Stromal cell of bone marrow (primary cell): ENCODE data around the gene SEMA3A.
A peak's percentile ranks its signal among the peaks of the same experiment; 100 is the strongest.

ENCODE experiments used
- DNase-seq: peaks from one replicate; pipeline ENCODE4 v3.0.0-alpha.2; 2012; ENCODE audit warnings: low read depth

Gene SEMA3A

GRCh38 chr7:84013616-84014240 is 180.9 kb downstream of the SEMA3A start:
- DNase-seq: no peak

- no peak for DNase-seq
These were observed 184.8 kb downstream of the SEMA3A start for GRCh38 chr7:84009782-84010181.

GRCh38 chr7:84009051-84009450 is 185.5 kb downstream of the SEMA3A start:
- peak; percentile 26 for DNase-seq

- DNase-seq: no peak
These were observed 191.4 kb downstream of the SEMA3A start for GRCh38 chr7:84003191-84003590.

GRCh38 chr7:84002348-84002747 is 192.2 kb downstream of the SEMA3A start:
- no peak for DNase-seq

- DNase-seq: no peak
These were observed 197.7 kb downstream of the SEMA3A start for GRCh38 chr7:83996879-83997278.

- DNase-seq: no peak
These were observed 206.8 kb downstream of the SEMA3A start for GRCh38 chr7:83987764-83988163.

- no peak for DNase-seq
These were observed 208.8 kb downstream of the SEMA3A start for GRCh38 chr7:83985821-83986220.

GRCh38 chr7:83984591-83984990 is 210.0 kb downstream of the SEMA3A start:
- DNase-seq: no peak

GRCh38 chr7:83984076-83984475 is 210.5 kb downstream of the SEMA3A start:
- DNase-seq: no peak

- DNase-seq: no peak
These were observed 211.0 kb downstream of the SEMA3A start for GRCh38 chr7:83983606-83984005.

GRCh38 chr7:83976302-83976701 is 218.3 kb downstream of the SEMA3A start:
- peak; percentile 11 for DNase-seq

GRCh38 chr7:83970081-83970480 is 224.5 kb downstream of the SEMA3A start:
- no peak for DNase-seq

- DNase-seq: no peak
These were observed 230.3 kb downstream of the SEMA3A start for GRCh38 chr7:83964318-83964717.

GRCh38 chr7:83957333-83957732 is 237.3 kb downstream of the SEMA3A start:
- DNase-seq: no peak

- no peak for DNase-seq
These were observed 238.5 kb downstream of the SEMA3A start for GRCh38 chr7:83956104-83956503.

- DNase-seq: no peak
These were observed 242.4 kb downstream of the SEMA3A start for GRCh38 chr7:83952236-83952635.

GRCh38 chr7:83947260-83947659 is 247.3 kb downstream of the SEMA3A start:
- DNase-seq: no peak

- DNase-seq: no peak
These were observed 247.8 kb downstream of the SEMA3A start for GRCh38 chr7:83946801-83947200.

GRCh38 chr7:83941300-83941699 is 253.3 kb downstream of the SEMA3A start:
- DNase-seq: no peak

GRCh38 chr7:83937930-83938329 is 256.7 kb downstream of the SEMA3A start:
- DNase-seq: no peak

- peak; percentile 54 for DNase-seq
These were observed 258.4 kb downstream of the SEMA3A start for GRCh38 chr7:83936056-83936708.

GRCh38 chr7:83934118-83934734 is 260.4 kb downstream of the SEMA3A start:
- DNase-seq: no peak

- DNase-seq: no peak
These were observed 262.6 kb downstream of the SEMA3A start for GRCh38 chr7:83931968-83932367.
